MM.1S (cell line): ENCODE results near the gene NTRK1.

Source experiments
- CTCF ChIP-seq: fragments of 300-600 bp; sonication (generic); IDR thresholded peaks from 2 replicates; pipeline ENCODE4 v1.5.1; 2016; ENCODE audit warnings: antibody characterized with exemption, low read length, mixed read lengths
- EZH2 ChIP-seq: fragments of 300-600 bp; sonication (generic); optimal IDR thresholded peaks from 2 replicates; pipeline ENCODE3; 2017; ENCODE audit warnings: low read depth, mild to moderate bottlenecking, antibody characterized with exemption, low read length, mixed read lengths
- EZH2phosphoT487 ChIP-seq: fragments of 300-600 bp; sonication (generic); IDR thresholded peaks from 2 replicates; pipeline ENCODE4 v1.6.1; 2018; ENCODE audit warnings: antibody characterized with exemption, low read length

- TF ChIP-seq CTCF: no peak
- TF ChIP-seq EZH2: no peak
- no peak for TF ChIP-seq EZH2phosphoT487
These were observed 26.1 kb downstream of the NTRK1 start for GRCh38 chr1:156886583-156887281.
